Caco-2 (cell line): ENCODE measurements around the gene CRISP3. TPM values are rescaled to one million over a fixed set of nuclear protein-coding genes. Genes with fewer than 3 reads are reported as not detected.
"Not testable (repeated sequence)": the region's sequence is repeated elsewhere in the genome, so short reads cannot be mapped to it uniquely, and the experiment has no call there.

Source experiments
- BruUV-seq: library from RNA; stranded (reverse); fragments of 400-500 nt; replicated peaks from 2 replicates; lab custom pipeline; 2021; lab: Mats Ljungman, UMichigan
- CTCF ChIA-PET: fragments of 300-600 bp; sonication (Branson Sonifier 250); formaldehyde crosslinking; loops from one replicate; lab custom pipeline; 2022; ENCODE audit warnings: antibody characterized with exemption; lab: Charles Lee
- POLR2A ChIA-PET: fragments of 300-600 bp; sonication (Branson Sonifier 250); formaldehyde crosslinking; loops from one replicate; lab custom pipeline; 2022; ENCODE audit warnings: antibody characterized with exemption; lab: Charles Lee
- DNase-seq, 2 experiments: peaks; one replicate each; pipeline versions ENCODE4 v3.0.0 to v3.0.0-alpha.2; 2020 to 2022
- H3K27me3 ChIP-seq: replicated peaks from 2 replicates; pipeline ENCODE4 v1.6.0; 2011; ENCODE audit warnings: low read length; ENCODE audit not compliant: control insufficient read depth, insufficient read depth
- H3K36me3 ChIP-seq: 2 replicates; pipeline ENCODE4 v1.5.1; 2011; ENCODE audit warnings: low read length; ENCODE audit not compliant: control insufficient read depth, insufficient read depth
- H3K4me1 ChIP-seq: fragments of 250-450 bp; sonication (Bioruptor Pico); 2 replicates; pipeline ENCODE4 v1.5.1; 2020; ENCODE audit warnings: mild to moderate bottlenecking
- H3K4me3 ChIP-seq: 2 replicates; pipeline ENCODE4 v1.5.1; 2011; ENCODE audit warnings: low read depth, mild to moderate bottlenecking, control low read depth, low read length
- H3K9me3 ChIP-seq: fragments of 250-450 bp; sonication (Bioruptor Pico); 2 replicates; pipeline ENCODE4 v1.5.1; 2020; ENCODE audit warnings: mild to moderate bottlenecking, moderate library complexity
- H3K27ac Mint-ChIP-seq: one replicate; pipeline ENCODE4 v1.8.0; 2022; ENCODE audit warnings: mixed read lengths; ENCODE audit not compliant: unreplicated experiment
- H3K27me3 Mint-ChIP-seq: one replicate; pipeline ENCODE4 v1.8.0; 2022; ENCODE audit warnings: mixed read lengths; ENCODE audit not compliant: insufficient read depth, unreplicated experiment
- H3K36me3 Mint-ChIP-seq: one replicate; pipeline ENCODE4 v1.8.0; 2022; ENCODE audit warnings: mild to moderate bottlenecking, mixed read lengths; ENCODE audit not compliant: insufficient read depth, unreplicated experiment
- H3K4me1 Mint-ChIP-seq: one replicate; pipeline ENCODE4 v1.8.0; 2022; ENCODE audit warnings: low read depth, mixed read lengths; ENCODE audit not compliant: unreplicated experiment
- H3K4me3 Mint-ChIP-seq: one replicate; pipeline ENCODE4 v1.8.0; 2022; ENCODE audit warnings: mild to moderate bottlenecking, moderate library complexity, mixed read lengths; ENCODE audit not compliant: unreplicated experiment
- H3K9me3 Mint-ChIP-seq: one replicate; pipeline ENCODE4 v1.8.0; 2022; ENCODE audit warnings: mixed read lengths; ENCODE audit not compliant: unreplicated experiment
- intact Hi-C: fragments of 100-400 bp; cut with micrococcal nuclease; formaldehyde crosslinking; loops from one replicate; pipeline ENCODE4 v1.10.0; 2022; ENCODE audit not compliant: unreplicated experiment
- total RNA-seq: library from RNA; stranded (reverse); gene quantifications from 2 replicates; pipeline ENCODE4 v1.2.3, GENCODE V29; 2022
- TF ChIP-seq, protein P1 (sequence below), 2 experiments: fragments of 200-600 bp in 1 of 2; IDR thresholded peaks; 1 replicate in 1 of 2; 2 replicates in 1 of 2; pipeline versions ENCODE4 v1.5.1 to v1.8.0; 2011 to 2022; ENCODE audit warnings: antibody characterized with exemption in 1 of 2, control low read depth in 1 of 2, inconsistent platforms in 1 of 2, low read depth in 1 of 2, low read length in 1 of 2, mild to moderate bottlenecking in 1 of 2, moderate library complexity in 1 of 2; ENCODE audit not compliant: insufficient read depth in 1 of 2, severe bottlenecking in 1 of 2, unreplicated experiment in 1 of 2

CRISP3 gene
- total RNA-seq, 1 experiment from 2014 or later = not detected

GRCh38 chr6:49732781-49733180 lies 11.4 kb downstream of the CRISP3 start:
- ChIA-PET POLR2A (no interaction called here), CTCF (no interaction called here)
- no TSS peak for BruUV-seq
- peaks cover 25% of the 10 kb centered on the region for H3K4me1 ChIP-seq
- no peak overlapping the region for H3K4me3 ChIP-seq
- H3K4me1 Mint-ChIP-seq = peaks cover 9% of the 10 kb centered on the region
- intact Hi-C loops = no loop called here
- H3K9me3 ChIP-seq = no peaks in the 10 kb centered on the region
- DNase-seq = no peak
- TF ChIP-seq, protein P1, sequence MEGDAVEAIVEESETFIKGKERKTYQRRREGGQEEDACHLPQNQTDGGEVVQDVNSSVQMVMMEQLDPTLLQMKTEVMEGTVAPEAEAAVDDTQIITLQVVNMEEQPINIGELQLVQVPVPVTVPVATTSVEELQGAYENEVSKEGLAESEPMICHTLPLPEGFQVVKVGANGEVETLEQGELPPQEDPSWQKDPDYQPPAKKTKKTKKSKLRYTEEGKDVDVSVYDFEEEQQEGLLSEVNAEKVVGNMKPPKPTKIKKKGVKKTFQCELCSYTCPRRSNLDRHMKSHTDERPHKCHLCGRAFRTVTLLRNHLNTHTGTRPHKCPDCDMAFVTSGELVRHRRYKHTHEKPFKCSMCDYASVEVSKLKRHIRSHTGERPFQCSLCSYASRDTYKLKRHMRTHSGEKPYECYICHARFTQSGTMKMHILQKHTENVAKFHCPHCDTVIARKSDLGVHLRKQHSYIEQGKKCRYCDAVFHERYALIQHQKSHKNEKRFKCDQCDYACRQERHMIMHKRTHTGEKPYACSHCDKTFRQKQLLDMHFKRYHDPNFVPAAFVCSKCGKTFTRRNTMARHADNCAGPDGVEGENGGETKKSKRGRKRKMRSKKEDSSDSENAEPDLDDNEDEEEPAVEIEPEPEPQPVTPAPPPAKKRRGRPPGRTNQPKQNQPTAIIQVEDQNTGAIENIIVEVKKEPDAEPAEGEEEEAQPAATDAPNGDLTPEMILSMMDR (IDR thresholded peaks at IDR 0.05; ENCODE audit: insufficient read depth in 1 of 2, low read depth in 1 of 2, low read length in 1 of 2, severe bottlenecking in 1 of 2, unreplicated experiment in 1 of 2) = no peak
- no peaks in the 10 kb centered on the region for H3K27me3 ChIP-seq
- H3K36me3 Mint-ChIP-seq = no peaks in the 10 kb centered on the region
- H3K27me3 Mint-ChIP-seq = no peaks in the 10 kb centered on the region
- no peak overlapping the region for H3K4me3 Mint-ChIP-seq
- no peaks in the 10 kb centered on the region for H3K36me3 ChIP-seq
- no peaks in the 10 kb centered on the region for H3K9me3 Mint-ChIP-seq
- H3K27ac Mint-ChIP-seq = no peak overlapping the region

DNA sequence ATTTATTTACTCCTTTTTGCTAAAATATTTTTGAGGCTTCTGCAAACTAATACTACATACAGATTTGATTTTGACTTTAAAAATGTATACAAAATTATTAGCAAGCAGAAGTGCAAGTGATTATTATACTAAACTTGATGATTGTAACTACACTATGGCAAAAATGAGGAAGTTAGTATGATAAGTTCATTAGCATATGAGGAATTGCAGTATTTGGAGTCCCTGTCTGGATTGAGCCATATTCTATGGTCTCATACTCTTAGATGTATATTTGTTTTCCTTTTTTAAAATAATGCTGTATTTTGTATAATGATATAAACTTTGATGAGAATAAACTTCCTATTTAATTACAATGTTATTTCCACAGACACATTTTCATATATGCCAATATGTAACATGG lies 13.9 kb downstream of the CRISP3 start:
- CTCF ChIA-PET = no interaction called here

DNA sequence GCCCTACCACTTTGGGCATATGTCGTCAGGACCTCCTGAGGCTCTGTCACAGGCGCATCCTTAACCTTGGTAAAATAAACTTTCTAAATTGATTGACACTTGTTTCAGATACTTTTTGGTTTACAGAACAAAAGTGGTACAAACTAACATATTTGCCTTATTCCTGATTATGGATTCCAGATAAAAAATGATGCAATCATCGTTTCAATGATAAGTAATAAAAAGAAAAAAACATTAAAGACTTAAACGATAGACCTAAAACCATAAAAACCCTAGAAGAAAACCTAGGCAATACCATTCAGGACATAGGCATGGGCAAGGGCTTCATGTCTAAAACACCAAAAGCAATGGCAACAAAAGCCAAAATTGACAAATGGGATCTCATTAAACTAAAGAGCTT lies 20.3 kb downstream of the CRISP3 start:
- H3K36me3 Mint-ChIP-seq, H3K9me3 Mint-ChIP-seq, H3K9me3 ChIP-seq, H3K4me1 Mint-ChIP-seq, H3K36me3 ChIP-seq, DNase-seq, H3K27me3 ChIP-seq, POLR2A ChIA-PET, BruUV-seq, H3K27me3 Mint-ChIP-seq, H3K4me1 ChIP-seq, CTCF ChIA-PET, H3K4me3 ChIP-seq, H3K4me3 Mint-ChIP-seq, intact Hi-C loops, H3K27ac Mint-ChIP-seq: not testable (repeated sequence)

More for the DNA sequence above, 13.9 kb downstream of the CRISP3 start:
- Mint-ChIP-seq H3K4me3 (no peak overlapping the region), H3K4me1 (no peaks in the 10 kb centered on the region), H3K27me3 (no peaks in the 10 kb centered on the region), H3K36me3 (no peaks in the 10 kb centered on the region), H3K9me3 (no peaks in the 10 kb centered on the region), H3K27ac (no peak overlapping the region)
- POLR2A ChIA-PET = no interaction called here
- no TSS peak for BruUV-seq
- no peak for DNase-seq
- Histone ChIP-seq H3K36me3 (no peaks in the 10 kb centered on the region), H3K4me1 (peaks cover 8% of the 10 kb centered on the region; the same call in 1 of the 2 replicates), H3K4me3 (no peak overlapping the region), H3K9me3 (no peaks in the 10 kb centered on the region), H3K27me3 (no peaks in the 10 kb centered on the region)
- TF ChIP-seq, protein P1 (IDR thresholded peaks at IDR 0.05; ENCODE audit: insufficient read depth in 1 of 2, low read depth in 1 of 2, low read length in 1 of 2, severe bottlenecking in 1 of 2, unreplicated experiment in 1 of 2) = no peak
- intact Hi-C loops = no loop called here

DNA sequence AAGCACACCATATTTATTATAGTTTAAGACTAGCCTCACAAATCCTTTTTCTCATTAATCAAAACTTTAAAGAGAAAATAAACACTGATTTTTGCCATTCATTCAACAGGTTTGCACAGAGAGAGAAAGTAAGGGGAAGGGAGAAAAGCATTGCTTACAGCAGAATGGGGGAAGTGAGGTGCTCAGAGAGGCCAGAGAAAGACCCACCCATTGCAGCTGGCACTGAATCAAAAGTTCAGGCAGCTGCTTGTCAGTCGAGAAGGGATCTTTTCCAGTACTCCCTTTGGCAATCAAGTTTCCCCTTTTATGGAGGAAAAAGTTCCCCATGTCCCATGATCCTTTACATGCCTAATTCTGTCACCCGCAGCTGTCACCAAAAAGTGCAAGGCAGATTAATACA lies 22.9 kb downstream of the CRISP3 start:
- CTCF ChIA-PET = no interaction called here
- intact Hi-C loops = no loop called here
- H3K4me3 Mint-ChIP-seq = no peak overlapping the region
- H3K27me3 Mint-ChIP-seq = no peaks in the 10 kb centered on the region
- H3K36me3 Mint-ChIP-seq = no peaks in the 10 kb centered on the region
- no peaks in the 10 kb centered on the region for H3K9me3 ChIP-seq
- no peaks in the 10 kb centered on the region for H3K27me3 ChIP-seq
- H3K4me1 Mint-ChIP-seq = no peaks in the 10 kb centered on the region
- POLR2A ChIA-PET = no interaction called here
- BruUV-seq = no TSS peak
- H3K27ac Mint-ChIP-seq = no peak overlapping the region
- TF ChIP-seq, protein P1 (IDR thresholded peaks at IDR 0.05; ENCODE audit: insufficient read depth in 1 of 2, low read depth in 1 of 2, low read length in 1 of 2, severe bottlenecking in 1 of 2, unreplicated experiment in 1 of 2) = no peak
- no peaks in the 10 kb centered on the region for H3K9me3 Mint-ChIP-seq
- no peaks in the 10 kb centered on the region for H3K4me1 ChIP-seq
- H3K36me3 ChIP-seq = no peaks in the 10 kb centered on the region
- H3K4me3 ChIP-seq = no peak overlapping the region
- no peak for DNase-seq
